BE2C (cell line): ENCODE data around the gene NHLH1.
"Not testable (repeated sequence)": the region's sequence is repeated elsewhere in the genome, so short reads cannot be mapped to it uniquely, and the experiment has no call there.

ENCODE experiments used
- DNase-seq: peaks from one replicate; pipeline ENCODE4 v3.0.0-alpha.2; 2020
- H3K27me3 ChIP-seq: fragments of 250-450 bp; sonication (Bioruptor Pico); 2 replicates; pipeline ENCODE4 v1.5.1; 2020; ENCODE audit warnings: mild to moderate bottlenecking
- H3K36me3 ChIP-seq: fragments of 250-450 bp; sonication (Bioruptor Pico); 2 replicates; pipeline ENCODE4 v1.5.1; 2020; ENCODE audit warnings: mild to moderate bottlenecking
- H3K4me1 ChIP-seq: fragments of 250-450 bp; sonication (Bioruptor Pico); 2 replicates; pipeline ENCODE4 v1.5.1; 2020
- H3K4me3 ChIP-seq: 2 replicates; pipeline ENCODE4 v1.5.1; 2011; ENCODE audit warnings: low read depth, low read length
- H3K9me3 ChIP-seq: fragments of 250-450 bp; sonication (Bioruptor Pico); 2 replicates; pipeline ENCODE4 v1.5.1; 2020
- TF ChIP-seq, protein P1 (sequence below): IDR thresholded peaks from 2 replicates; pipeline ENCODE4 v1.5.1; 2012; ENCODE audit warnings: mild to moderate bottlenecking, low read depth, low read length

The NHLH1 gene

DNA sequence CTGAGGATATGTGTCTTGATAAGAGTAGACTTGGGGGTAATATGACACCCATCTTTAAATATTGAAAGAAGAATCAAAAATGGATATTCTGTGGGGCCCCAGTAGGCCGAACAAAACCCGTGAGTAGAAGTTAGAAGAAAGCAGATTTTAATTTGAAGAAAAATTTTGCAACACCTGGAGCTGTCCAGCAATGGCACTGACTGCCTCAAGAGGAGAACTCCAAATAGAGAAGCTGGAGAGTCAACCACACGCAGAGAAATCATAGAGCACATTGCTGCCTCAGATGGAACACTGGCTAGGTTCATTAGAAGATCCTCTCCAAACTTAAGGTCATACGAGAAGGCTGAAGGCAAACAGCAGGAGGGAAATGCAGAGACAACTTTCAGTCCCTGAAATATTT, 6.8 kb downstream of the NHLH1 start:
- Histone ChIP-seq H3K9me3 (no peaks in the 10 kb centered on the region), H3K4me1 (no peaks in the 10 kb centered on the region), H3K27me3 (no peaks in the 10 kb centered on the region), H3K36me3 (no peaks in the 10 kb centered on the region), H3K4me3 (no peak overlapping the region)
- TF ChIP-seq, protein P1, sequence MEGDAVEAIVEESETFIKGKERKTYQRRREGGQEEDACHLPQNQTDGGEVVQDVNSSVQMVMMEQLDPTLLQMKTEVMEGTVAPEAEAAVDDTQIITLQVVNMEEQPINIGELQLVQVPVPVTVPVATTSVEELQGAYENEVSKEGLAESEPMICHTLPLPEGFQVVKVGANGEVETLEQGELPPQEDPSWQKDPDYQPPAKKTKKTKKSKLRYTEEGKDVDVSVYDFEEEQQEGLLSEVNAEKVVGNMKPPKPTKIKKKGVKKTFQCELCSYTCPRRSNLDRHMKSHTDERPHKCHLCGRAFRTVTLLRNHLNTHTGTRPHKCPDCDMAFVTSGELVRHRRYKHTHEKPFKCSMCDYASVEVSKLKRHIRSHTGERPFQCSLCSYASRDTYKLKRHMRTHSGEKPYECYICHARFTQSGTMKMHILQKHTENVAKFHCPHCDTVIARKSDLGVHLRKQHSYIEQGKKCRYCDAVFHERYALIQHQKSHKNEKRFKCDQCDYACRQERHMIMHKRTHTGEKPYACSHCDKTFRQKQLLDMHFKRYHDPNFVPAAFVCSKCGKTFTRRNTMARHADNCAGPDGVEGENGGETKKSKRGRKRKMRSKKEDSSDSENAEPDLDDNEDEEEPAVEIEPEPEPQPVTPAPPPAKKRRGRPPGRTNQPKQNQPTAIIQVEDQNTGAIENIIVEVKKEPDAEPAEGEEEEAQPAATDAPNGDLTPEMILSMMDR = no peak
- no peak for DNase-seq

DNA sequence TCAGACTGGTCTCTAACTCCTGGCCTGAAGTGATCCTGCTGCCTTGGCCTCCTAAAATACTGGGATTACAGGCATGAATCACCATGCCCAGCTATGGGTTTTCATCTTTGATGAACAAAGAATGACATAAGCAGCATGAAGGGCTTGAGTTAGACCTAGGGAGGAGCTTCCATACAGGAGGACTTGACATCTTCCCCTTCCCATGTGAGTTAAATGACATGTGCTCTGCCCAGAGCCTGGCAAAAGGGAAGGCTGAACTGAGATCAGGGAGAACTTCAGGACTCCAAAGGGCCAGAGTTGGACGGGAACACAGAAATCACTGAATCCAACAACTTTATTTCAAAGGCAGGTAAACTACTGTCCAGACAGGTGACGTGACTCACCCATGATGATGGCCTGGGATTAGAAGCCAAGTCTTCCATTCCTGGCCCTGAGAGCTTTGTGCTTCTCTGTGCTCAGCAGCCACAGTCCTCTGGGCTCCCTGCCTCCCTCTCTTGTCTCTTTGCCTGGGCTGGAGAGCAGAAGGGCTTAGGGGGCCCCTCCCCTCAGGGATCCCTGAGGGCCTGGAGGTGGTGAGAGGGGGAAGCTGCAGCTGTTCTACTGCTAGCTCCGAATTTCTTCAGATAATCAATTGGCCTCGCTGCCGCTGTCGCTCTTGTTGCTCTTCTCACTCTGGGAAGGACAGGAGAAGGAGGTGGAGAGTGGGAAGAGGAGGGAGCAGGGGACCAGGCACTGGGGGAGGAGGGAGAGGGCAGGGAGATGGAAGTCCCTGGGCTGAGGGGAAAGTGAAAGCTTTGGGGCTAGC, 7.6 kb downstream of the NHLH1 start:
- H3K9me3 ChIP-seq = no peaks in the 10 kb centered on the region
- DNase-seq = no peak
- H3K36me3 ChIP-seq = no peaks in the 10 kb centered on the region
- no peaks in the 10 kb centered on the region for H3K4me1 ChIP-seq
- TF ChIP-seq, protein P1 = no peak
- no peak overlapping the region for H3K4me3 ChIP-seq
- H3K27me3 ChIP-seq = 0 out of 2 replicates have a peak, but pooled peaks cover 2% of the 10 kb centered on the region

DNA sequence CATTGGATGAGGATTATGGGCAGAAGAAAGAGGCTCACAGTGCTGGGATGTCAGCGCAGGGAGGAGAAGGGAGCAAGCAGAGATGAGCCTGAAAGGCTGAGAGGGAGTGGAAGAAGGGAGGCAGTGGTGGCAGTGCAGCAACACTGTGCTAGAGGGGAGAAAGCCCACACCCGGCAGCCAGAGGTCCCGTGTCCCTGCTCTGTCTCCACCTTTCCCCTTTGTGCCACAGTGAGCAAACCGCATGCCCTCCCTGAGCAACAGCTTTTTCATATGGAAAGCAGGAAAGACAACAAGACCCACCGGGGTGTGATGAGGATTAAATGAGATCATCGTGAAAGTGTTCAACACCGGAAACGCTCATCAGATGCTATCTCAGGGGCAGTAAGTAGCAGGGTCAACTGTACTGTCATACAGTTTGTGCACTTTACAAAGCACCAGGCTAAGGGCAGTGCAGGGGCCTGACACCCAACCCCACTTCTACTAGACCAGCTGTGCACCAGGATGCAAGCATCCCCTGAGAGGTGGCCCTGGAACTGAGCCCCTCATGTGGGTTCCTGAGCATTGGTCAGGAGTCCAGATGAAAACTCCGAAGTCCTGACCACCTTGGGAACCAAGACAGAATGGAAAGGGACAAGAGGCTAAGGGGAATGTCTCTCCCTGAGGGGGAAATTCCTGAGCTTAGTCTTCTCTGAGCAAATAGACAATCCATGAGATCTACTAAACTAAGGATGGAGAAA, 9.1 kb downstream of the NHLH1 start:
- Histone ChIP-seq H3K9me3 (no peaks in the 10 kb centered on the region), H3K4me3 (no peak overlapping the region), H3K4me1 (no peaks in the 10 kb centered on the region), H3K36me3 (no peaks in the 10 kb centered on the region), H3K27me3 (0 out of 2 replicates have a peak, but pooled peaks cover 2% of the 10 kb centered on the region)
- TF ChIP-seq, protein P1 = no peak
- DNase-seq = no peak

DNA sequence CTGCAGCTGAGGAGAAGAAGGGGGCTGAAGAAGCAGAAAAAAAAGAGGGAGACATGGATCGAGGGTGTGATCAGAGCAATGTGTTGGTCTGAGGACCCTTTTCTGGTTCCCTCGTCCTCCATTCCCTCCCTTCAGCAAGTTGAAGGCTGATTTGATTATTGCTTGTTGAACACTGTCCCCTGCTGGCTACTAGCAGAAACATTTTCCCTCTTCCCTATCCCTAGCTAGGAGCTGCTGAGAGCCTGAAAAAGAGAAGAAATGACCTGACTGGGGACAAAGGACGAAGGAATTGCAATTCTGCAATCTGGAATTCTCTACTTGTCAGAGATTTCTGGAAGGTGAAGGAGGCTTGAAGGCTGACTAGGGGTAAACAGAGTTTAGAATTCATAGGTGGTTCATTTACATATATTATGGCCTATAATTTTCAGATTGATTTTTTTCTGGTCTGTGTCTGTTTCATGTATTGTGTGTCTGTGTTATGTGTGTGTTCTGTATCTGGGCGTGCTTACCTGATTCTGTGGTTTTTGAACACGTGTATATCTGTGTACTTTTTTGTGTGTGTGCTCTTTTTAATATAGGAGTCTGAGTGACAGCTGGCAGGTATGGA, 9.8 kb downstream of the NHLH1 start:
- Histone ChIP-seq H3K4me3 (no peak overlapping the region), H3K4me1 (no peaks in the 10 kb centered on the region)
- TF ChIP-seq, protein P1 = peak; percentile 99

DNA sequence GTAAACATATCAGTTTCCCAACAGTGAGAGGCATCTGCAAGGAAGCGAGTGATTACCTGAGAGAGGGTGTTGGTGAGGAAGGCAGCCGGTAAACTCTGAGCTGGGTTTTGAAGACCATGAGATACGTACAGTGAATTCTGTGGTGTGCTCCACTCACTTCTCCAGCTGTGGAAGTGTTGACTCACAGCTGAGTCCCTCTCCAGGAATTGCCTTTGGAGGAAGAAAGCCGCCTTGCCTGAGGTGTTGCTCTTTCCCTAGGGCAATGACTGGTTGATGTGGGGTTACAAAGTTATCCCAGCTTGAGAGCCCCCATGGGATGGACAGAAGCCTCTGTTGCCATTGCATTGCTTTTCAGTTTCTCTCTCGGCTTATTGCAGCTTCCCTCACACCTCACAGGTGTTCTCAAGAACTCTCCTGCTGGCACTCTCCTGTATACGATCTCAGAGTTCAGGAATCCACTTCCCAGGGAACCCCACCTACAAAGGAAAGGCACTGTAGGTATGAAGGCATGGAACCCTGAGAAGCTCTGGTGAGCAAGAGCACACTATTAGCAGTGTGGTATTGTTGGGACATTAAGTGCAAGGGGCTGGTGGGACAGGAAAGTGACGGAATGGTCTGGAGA, 10.8 kb downstream of the NHLH1 start:
- H3K4me3 ChIP-seq = no peak overlapping the region
- H3K9me3 ChIP-seq = no peaks in the 10 kb centered on the region
- no peak for DNase-seq
- TF ChIP-seq, protein P1 = no peak
- H3K4me1 ChIP-seq = no peaks in the 10 kb centered on the region
- H3K27me3 ChIP-seq = peaks cover 2% of the 10 kb centered on the region; the same call in 1 of the 2 replicates
- H3K36me3 ChIP-seq = no peaks in the 10 kb centered on the region

More for the DNA sequence above, 9.8 kb downstream of the NHLH1 start:
- DNase-seq = peak; percentile 52
- Histone ChIP-seq H3K36me3 (no peaks in the 10 kb centered on the region), H3K9me3 (no peaks in the 10 kb centered on the region), H3K27me3 (peaks cover 2% of the 10 kb centered on the region; the same call in 1 of the 2 replicates)

DNA sequence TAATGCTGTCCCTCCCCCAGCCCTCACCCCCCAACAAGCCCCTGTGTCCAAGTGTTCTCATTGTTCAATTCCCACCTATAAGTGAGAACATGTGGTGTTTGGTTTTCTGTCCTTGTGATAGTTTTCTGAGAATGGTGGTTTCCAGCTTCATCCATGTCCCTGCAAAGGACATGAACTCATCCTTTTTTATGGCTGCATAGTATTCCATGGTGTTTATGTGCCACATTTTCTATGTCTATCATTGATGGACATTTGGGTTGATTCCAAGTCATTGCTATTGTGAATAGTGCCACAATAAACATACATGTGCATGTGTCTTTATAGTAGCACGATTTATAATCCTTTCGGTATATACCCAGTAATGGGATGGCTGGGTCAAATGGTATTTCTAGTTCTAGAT, 17.9 kb downstream of the NHLH1 start:
- not testable (repeated sequence) for H3K9me3 ChIP-seq, DNase-seq, H3K4me3 ChIP-seq, H3K4me1 ChIP-seq, H3K27me3 ChIP-seq, H3K36me3 ChIP-seq

DNA sequence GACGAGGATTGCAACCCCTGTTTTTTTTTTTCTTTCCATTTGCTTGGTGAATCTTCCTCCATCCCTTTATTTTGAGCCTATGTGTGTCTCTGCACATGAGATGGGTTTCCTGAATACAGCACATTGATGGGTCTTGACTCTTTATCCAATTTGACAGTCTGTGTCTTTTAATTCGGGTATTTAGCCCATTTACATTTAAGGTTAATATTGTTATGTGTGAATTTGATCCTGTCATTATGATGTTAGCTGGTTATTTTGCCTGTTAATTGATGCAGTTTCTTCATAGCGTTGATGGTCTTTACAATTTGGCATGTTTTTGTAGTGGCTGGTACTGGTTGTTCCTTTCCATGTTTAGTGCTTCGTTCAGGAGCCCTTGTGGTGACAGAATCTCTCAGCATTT, 21.5 kb downstream of the NHLH1 start:
- not testable (repeated sequence) for H3K9me3 ChIP-seq, DNase-seq, H3K36me3 ChIP-seq, H3K4me3 ChIP-seq, H3K27me3 ChIP-seq, H3K4me1 ChIP-seq
